Measurements from ENCODE around the gene S100A1. TPM values are rescaled to one million over a fixed set of nuclear protein-coding genes. Genes with fewer than 3 reads are reported as not detected.
"Not testable (repeated sequence)": the region's sequence is repeated elsewhere in the genome, so short reads cannot be mapped to it uniquely, and the experiment has no call there.

Gene S100A1
- total and polyA plus RNA-seq, 2 of the 8 experiments (the other 6 are each of a cell fraction or from before 2014, with no cell fraction given): 2.0 TPM; not detected in 1

DNA sequence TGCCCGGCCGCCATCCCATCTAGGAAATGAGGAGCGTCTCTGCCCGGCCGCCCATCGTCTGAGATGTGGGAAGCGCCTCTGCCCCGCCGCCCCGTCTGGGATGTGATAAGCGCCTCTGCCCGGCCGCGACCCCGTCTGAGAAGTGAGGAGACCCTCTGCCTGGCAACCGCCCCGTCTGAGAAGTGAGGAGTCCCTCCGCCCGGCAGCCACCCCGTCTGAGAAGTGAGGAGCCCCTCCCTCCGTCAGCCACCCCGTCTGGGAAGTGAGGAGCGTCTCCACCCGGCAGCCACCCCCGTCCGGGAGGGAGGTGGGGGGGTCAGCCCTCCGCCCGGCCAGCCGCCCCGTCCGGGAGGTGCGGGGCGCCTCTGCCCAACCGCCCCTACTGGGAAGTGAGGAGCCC, 45.4 kb upstream of the S100A1 start:
- H4K91ac ChIP-seq (replicated peaks; ENCODE audit: insufficient read length, low read length); H2BK15ac ChIP-seq (ENCODE audit: low read length); H3K9ac ChIP-seq (replicated peaks in 1 of 4; ENCODE audit: extremely low read depth in 1 of 4, low read depth in 3 of 4, low read length in 3 of 4); H2BK120ac ChIP-seq (replicated peaks; ENCODE audit: low read depth, low read length); H3K23me2 ChIP-seq (ENCODE audit: low read depth, low read length); H4K5ac ChIP-seq (ENCODE audit: insufficient read length, low read depth, low read length); H2BK20ac ChIP-seq (ENCODE audit: low read length); H3K4me2 ChIP-seq (ENCODE audit: insufficient read depth in 1 of 2, low read depth in 2 of 2, low read length in 2 of 2); FAIRE-seq; H3K9me3 ChIP-seq (ENCODE audit: insufficient read depth in 2 of 2, low read depth in 1 of 2, low read length in 1 of 2); CTCF ChIA-PET (ENCODE audit: partially characterized antibody); H3K4me1 ChIP-seq (replicated peaks in 1 of 4; ENCODE audit: control insufficient read depth in 3 of 4, insufficient read depth in 4 of 4, low read length in 3 of 4); H2AK5ac ChIP-seq (ENCODE audit: low read depth, low read length); H3K4me3 ChIP-seq (ENCODE audit: extremely low read depth in 1 of 4, insufficient read depth in 2 of 4, low read depth in 3 of 4, low read length in 4 of 4); H3K56ac ChIP-seq (replicated peaks; ENCODE audit: insufficient read length, low read depth, low read length); H3K14ac ChIP-seq (ENCODE audit: insufficient read length); H4K20me1 ChIP-seq (replicated peaks in 1 of 2; ENCODE audit: control insufficient read depth in 1 of 2, insufficient read depth in 2 of 2, low read length in 2 of 2); H3K4ac ChIP-seq (replicated peaks; ENCODE audit: insufficient read length, low read depth, low read length); H3K18ac ChIP-seq (ENCODE audit: extremely low read depth, low read length); H2BK12ac ChIP-seq (ENCODE audit: low read depth, low read length); H4K8ac ChIP-seq (ENCODE audit: extremely low read depth, insufficient read depth, low read length); H3K79me1 ChIP-seq (ENCODE audit: low read depth, low read length); H2BK5ac ChIP-seq (ENCODE audit: low read depth, low read length); H2AFZ ChIP-seq (ENCODE audit: low read length); H3K36me3 ChIP-seq (ENCODE audit: control insufficient read depth in 2 of 4, insufficient read depth in 4 of 4, low read length in 3 of 4); H3K79me2 ChIP-seq (ENCODE audit: control insufficient read depth in 1 of 2, insufficient read depth in 2 of 2, low read length in 2 of 2); H3K23ac ChIP-seq (ENCODE audit: insufficient read length); H3K27ac ChIP-seq (ENCODE audit: low read depth, low read length); H3K27me3 ChIP-seq (replicated peaks in 1 of 4; ENCODE audit: control insufficient read depth in 3 of 4, extremely low read depth in 1 of 4, insufficient read depth in 3 of 4, low read length in 3 of 4); POLR2A ChIA-PET (ENCODE audit: partially characterized antibody); DNase-seq (ENCODE audit: low read depth in 1 of 2, low spot score in 2 of 2): not testable (repeated sequence)
- WGBS, 2 experiments (ENCODE audit: extremely low coverage in 1 of 2, insufficient coverage in 1 of 2, insufficient read length in 1 of 2, insufficient replicate concordance in 2 of 2, low coverage in 1 of 2, low lambda C conversion rate in 2 of 2, missing lambda C conversion rate in 1 of 2): no CpG with 5 or more reads among the region's 34 CpGs

DNA sequence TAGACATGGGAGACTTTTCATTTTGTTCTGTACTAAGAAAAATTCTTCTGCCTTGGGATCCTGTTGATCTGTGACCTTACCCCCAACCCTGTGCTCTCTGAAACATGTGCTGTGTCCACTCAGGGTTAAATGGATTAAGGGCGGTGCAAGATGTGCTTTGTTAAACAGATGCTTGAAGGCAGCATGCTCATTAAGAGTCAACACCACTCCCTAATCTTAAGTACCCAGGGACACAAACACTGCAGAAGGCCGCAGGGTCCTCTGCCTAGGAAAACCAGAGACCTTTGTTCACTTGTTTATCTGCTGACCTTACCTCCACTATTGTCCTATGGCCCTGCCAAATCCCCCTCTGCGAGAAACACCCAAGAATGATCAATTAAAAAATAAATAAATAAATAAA, 44.7 kb upstream of the S100A1 start:
- H2BK20ac ChIP-seq (ENCODE audit: low read length); H3K27ac ChIP-seq (ENCODE audit: low read depth, low read length); H2BK120ac ChIP-seq (replicated peaks; ENCODE audit: low read depth, low read length); H4K8ac ChIP-seq (ENCODE audit: extremely low read depth, insufficient read depth, low read length); H3K23ac ChIP-seq (ENCODE audit: insufficient read length); H4K5ac ChIP-seq (ENCODE audit: insufficient read length, low read depth, low read length); H3K36me3 ChIP-seq (ENCODE audit: control insufficient read depth in 2 of 4, insufficient read depth in 4 of 4, low read length in 3 of 4); H3K23me2 ChIP-seq (ENCODE audit: low read depth, low read length); H2AK5ac ChIP-seq (ENCODE audit: low read depth, low read length); H3K14ac ChIP-seq (ENCODE audit: insufficient read length); H3K4me1 ChIP-seq (replicated peaks in 1 of 4; ENCODE audit: control insufficient read depth in 3 of 4, insufficient read depth in 4 of 4, low read length in 3 of 4); H4K20me1 ChIP-seq (replicated peaks in 1 of 2; ENCODE audit: control insufficient read depth in 1 of 2, insufficient read depth in 2 of 2, low read length in 2 of 2); H3K4me3 ChIP-seq (ENCODE audit: extremely low read depth in 1 of 4, insufficient read depth in 2 of 4, low read depth in 3 of 4, low read length in 4 of 4); H3K56ac ChIP-seq (replicated peaks; ENCODE audit: insufficient read length, low read depth, low read length); H3K4ac ChIP-seq (replicated peaks; ENCODE audit: insufficient read length, low read depth, low read length); H2BK12ac ChIP-seq (ENCODE audit: low read depth, low read length); H3K79me2 ChIP-seq (ENCODE audit: control insufficient read depth in 1 of 2, insufficient read depth in 2 of 2, low read length in 2 of 2); H4K91ac ChIP-seq (replicated peaks; ENCODE audit: insufficient read length, low read length); H3K4me2 ChIP-seq (ENCODE audit: insufficient read depth in 1 of 2, low read depth in 2 of 2, low read length in 2 of 2); H2BK15ac ChIP-seq (ENCODE audit: low read length); H3K9ac ChIP-seq (replicated peaks in 1 of 4; ENCODE audit: extremely low read depth in 1 of 4, low read depth in 3 of 4, low read length in 3 of 4); CTCF ChIA-PET (ENCODE audit: partially characterized antibody); H3K9me3 ChIP-seq (ENCODE audit: insufficient read depth in 2 of 2, low read depth in 1 of 2, low read length in 1 of 2); FAIRE-seq; H3K18ac ChIP-seq (ENCODE audit: extremely low read depth, low read length); DNase-seq (ENCODE audit: low read depth in 1 of 2, low spot score in 2 of 2); H3K79me1 ChIP-seq (ENCODE audit: low read depth, low read length); H3K27me3 ChIP-seq (replicated peaks in 1 of 4; ENCODE audit: control insufficient read depth in 3 of 4, extremely low read depth in 1 of 4, insufficient read depth in 3 of 4, low read length in 3 of 4); H2BK5ac ChIP-seq (ENCODE audit: low read depth, low read length); H2AFZ ChIP-seq (ENCODE audit: low read length): not testable (repeated sequence)
- WGBS, 2 experiments (ENCODE audit: extremely low coverage in 1 of 2, insufficient coverage in 1 of 2, insufficient read length in 1 of 2, insufficient replicate concordance in 2 of 2, low coverage in 1 of 2, low lambda C conversion rate in 2 of 2, missing lambda C conversion rate in 1 of 2): 69% methylated on average over 2 of the region's 3 CpGs; no CpG with 5 or more reads in 1 of the 2 experiments
- POLR2A ChIA-PET (ENCODE audit: partially characterized antibody): interaction anchor here (1.8 kb wide), 1 partner anchor 48 kb away, joined by 3 read pairs; the partner anchor contains the start of gene S100A6

Data from H1 (cell line).